Renal pelvis (tissue), 4 donors: ENCODE data around the gene MTMR2. TPM values are rescaled to one million over a fixed set of nuclear protein-coding genes. Genes with fewer than 3 reads are reported as not detected.
A peak's percentile ranks its signal among the peaks of the same experiment; 100 is the strongest.

Source experiments
- DNase-seq: peaks from one replicate; pipeline ENCODE4 v3.0.0-alpha.2; 2013
- polyA plus RNA-seq, 3 donors: library from polyadenylated mRNA; unstranded; fragments of 120-200 nt; gene quantifications; one replicate each; pipeline ENCODE4 v1.2.1, GENCODE V29; 2013; ENCODE audit not compliant: insufficient read length in 3 of 3

Gene MTMR2
- polyA plus RNA-seq, 3 donors: 51.1 to 58.7 (median 51.2) TPM

GRCh38 chr11:95922099-95922498, 1.8 kb downstream of the MTMR2 start:
- no peak for DNase-seq

DNA sequence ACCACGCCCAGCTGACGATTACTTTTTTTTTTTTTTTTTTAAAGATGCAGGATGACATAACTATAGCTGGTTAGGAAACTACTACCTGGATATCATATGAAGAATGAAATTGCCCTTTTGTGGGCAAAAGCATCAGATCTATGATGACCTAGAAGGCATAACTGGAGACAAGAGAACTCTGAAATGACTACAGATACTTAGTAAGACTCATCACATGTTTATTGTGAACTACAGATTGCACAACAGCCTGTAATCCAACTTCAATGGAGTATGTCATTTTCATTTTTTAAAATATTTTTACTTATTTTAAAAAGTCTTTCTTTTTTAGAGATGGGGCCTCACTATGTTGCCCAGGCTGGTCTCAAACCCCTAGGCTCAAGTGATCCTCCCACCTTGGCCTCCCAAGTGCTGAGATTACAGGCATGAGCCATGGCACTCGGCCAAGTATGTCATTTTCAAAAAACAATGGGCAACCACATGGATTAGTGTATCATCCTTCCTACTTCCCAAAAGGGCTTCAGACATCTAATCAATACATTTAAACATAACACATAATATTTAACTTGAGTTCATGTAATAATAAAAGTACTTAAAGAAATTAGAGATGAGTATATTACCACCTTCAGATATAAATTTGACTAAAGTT, 3.3 kb downstream of the MTMR2 start:
- no peak for DNase-seq

DNA sequence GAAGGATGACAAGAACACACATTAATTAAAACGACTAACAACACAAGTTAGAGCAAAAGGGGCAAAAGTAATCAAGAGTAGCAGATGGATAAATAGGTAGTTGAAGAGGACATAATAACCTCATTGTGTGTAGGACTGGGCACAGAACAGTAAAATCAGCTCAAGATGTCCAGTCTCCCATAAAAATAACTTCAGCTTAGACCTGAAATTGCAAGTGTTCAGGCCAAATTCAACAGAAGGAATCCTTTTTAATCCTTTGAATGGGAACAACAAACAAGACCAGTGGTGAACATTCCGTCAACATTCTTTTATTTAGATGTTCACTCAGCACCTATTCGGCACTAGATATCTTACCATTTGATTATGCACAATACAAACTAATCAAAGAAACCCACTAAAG, 4.4 kb downstream of the MTMR2 start:
- no peak for DNase-seq

DNA sequence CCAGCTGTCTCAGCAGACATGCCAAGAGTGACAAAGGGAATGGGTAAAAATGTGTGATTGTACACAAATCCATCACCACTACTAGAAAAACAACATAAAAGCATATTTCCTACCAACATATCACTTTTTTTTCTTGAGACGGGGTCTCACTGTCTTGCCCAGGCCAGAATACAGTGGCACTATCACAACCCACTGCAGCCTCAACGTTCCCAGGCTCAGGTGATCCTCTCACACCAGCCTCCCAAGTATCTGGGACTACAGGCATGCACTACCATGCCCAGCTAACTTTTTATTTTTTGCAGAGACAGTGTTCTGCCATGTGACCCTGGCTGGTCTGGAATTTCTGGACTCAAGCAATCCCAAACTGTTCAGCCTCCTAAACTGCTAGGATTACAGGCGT, 5.2 kb downstream of the MTMR2 start:
- no peak for DNase-seq

DNA sequence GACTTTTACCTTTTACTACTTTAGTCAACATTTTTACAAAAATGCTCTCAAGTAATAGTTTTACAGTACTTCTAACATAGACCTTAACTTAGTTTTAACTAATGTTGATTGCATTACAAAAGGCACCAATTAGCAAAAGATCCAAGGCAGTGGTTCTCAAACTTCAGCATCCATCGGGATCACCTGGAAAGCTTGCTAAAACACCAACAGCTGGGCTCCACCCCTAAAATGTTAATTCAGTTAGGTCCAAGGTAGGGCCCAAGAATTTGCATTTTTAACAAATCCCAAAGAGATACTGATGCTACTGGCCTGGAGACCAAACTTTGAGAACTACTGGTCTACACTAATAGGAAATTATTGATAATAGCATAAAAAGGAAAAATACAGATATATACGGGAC, 5.9 kb downstream of the MTMR2 start:
- DNase-seq: no peak

DNA sequence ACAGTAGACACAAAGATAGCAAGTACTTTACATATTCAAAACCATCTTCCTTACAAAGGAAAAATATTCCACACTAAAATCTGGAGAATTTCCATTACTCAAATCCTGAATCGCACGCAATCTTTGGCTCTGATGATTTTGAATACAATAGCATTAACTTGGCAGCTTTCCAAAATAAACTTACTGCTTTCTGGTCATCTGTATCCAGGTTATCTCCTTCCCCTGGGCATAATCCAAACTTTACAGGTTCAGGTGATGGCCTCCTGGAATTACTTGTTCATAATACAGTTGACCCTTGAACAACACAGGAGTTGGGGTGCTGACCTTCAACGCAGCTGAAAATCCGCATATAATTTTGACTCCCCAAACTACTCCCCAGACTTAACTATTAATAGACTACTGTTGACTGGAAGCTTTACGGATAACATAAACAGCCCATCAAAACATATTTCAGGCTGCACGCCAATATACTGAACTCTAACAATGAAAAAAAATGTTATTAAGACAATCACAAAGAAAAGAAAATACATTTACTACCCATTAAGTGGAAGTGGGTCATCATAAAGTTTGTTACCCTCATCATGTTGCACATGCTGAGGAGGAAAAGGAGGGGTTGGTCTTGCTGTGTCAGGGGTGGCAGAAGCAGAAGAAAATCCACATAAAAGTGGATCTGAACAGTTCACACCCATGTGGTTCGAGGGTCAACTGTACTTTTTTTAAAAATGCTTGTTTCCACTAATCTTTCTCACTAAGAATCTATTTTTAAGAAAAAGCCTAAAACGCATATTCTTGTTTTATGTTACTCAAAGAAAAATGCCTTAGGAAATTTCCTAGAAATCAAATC, 6.5 kb downstream of the MTMR2 start:
- no peak for DNase-seq

DNA sequence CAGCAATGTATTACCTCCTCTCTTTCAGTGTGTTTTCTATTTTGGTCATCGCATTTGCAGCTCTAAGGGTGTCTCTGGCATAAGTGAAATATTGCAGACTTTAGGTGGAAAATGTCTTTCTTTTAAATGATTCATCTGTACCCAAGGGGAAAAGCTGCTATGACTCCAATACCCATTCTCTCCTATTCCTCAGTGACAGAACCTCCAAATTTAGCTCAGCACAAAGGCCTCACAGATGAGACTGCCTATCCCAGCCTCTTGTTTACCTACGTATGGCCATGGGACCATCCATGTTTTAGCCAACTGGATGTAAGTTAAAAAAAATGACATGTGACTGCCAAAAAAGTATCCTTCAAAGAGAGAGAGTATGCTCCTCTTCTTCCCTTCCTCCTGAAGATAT, 7.9 kb downstream of the MTMR2 start:
- no peak for DNase-seq

DNA sequence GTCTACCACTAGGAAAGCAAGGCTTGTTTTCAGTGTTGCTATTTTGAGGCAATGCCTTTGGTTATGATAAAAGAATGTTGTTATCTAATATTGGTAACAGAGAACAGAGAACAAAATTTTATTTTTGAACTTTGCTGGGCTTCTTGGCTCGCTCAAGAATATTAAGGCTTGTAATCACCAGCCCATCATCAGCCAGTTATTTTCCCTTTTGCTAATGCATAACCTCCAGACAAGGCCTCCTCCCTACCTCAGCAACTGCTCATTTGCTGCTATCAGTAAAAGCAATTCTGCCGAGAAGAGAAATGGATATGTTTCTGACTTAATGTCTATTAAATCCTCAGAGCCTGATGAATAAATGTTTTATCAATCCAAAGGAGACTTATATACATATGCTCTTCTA, 8.9 kb downstream of the MTMR2 start:
- DNase-seq: no peak

DNA sequence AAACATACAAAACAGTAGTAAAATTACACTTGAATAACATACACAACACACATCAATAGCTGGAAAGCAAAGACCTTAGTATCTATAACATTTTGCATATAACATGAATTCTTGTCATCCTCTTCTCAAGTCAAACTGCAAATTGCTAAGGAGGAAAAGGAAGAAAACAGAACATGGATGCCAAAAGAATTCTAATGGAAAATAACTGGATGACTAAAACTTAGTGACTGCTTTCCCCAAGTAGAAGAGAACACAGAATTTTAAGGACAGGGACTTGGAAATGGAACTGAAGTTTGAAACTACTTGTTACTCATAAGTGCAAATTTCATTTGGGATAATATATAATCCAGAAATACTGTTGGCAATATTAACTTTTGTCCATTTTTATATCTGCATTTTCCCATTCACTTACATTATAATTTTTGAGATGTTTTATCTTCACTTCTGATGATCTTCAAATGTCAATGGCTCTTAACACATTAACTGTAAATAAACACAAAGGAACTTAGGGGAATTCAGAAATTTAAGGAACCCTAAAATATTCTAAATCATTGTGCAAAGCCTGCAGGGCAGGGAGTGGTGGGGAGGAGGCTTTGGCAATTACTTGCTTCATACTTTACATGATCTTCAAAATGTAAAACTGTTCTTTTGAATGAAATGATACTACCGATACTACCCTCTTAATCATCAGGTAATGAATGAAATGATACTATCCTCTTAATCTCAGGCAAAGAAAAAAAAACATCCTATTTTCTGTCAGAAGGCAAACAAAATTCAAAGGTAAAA, 9.9 kb downstream of the MTMR2 start:
- DNase-seq: no peak

DNA sequence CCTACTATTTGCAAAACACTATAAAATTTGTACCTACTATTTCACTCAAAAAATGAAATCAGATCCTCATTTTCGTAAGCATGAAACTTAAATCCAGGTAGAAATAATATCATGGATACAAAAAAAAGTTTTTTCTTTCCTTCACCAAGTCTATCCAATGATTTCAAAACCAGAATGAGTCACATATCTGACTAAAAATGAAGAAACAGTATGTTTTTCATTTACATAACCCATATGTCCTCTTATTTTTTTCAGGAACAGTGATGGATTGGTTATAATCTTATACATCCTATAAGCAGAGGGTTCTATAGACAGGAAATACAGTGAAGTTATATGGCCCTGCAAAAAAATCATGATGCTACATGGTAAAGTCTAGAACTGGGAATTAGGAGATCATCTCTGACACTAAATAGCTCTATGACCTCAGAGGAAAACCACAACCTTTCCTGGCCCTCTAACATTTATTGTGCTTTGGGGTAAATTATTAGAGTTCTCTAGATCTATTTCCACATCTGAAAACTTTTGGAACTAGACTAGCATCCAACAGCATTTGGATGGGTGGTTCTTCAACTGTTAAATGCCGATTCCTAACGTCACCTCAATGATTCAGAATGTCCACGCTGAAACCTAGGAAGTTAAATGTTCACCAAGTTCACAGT, 10.9 kb downstream of the MTMR2 start:
- DNase-seq: no peak

GRCh38 chr11:95911369-95911759, 12.5 kb downstream of the MTMR2 start:
- no peak for DNase-seq

- no peak for DNase-seq
Measured at GRCh38 chr11:95910638-95911368, 13.1 kb downstream of the MTMR2 start.

DNA sequence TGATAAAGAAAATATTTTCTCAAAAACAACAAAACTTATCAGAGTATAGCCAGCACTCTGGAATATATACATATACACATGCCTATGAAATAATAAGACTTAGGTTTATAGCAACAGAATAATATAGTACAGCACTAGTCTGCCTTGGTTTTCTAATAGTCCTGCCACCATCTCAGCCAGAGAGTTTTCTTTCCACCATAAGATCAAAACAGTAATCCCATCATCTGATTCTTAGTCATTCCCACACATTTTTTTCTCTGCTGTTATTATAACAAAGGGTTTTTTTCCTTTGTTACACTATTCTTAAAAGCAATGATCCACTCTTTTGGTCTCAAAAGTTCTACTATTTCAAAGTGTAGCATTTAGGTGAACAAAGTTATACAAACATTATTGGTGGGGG, 15.1 kb downstream of the MTMR2 start:
- DNase-seq: no peak

GRCh38 chr11:95907476-95907875, 16.4 kb downstream of the MTMR2 start:
- no peak for DNase-seq

GRCh38 chr11:95904009-95904650, 19.8 kb downstream of the MTMR2 start:
- no peak for DNase-seq

- DNase-seq: no peak
Measured at GRCh38 chr11:95898782-95899181, 25.1 kb downstream of the MTMR2 start.

DNA sequence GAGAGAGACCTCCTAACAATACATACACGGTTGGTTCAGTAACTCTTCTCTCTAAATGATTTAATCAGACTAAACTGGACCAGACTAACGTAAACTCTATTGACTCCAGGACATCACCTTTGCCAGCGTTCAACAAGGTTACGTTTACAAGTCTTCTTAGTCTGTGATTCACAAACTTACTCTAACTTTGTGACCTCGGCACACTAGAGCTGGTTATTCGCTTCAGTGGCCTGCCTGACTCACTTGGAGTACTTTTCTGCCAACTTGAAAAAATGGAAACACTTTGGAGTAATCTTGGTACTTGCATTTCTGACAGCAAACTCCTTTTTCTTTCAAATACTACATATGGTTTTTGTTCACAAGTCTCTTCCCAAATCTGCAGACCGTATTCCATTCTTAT, 26.2 kb downstream of the MTMR2 start:
- no peak for DNase-seq

DNA sequence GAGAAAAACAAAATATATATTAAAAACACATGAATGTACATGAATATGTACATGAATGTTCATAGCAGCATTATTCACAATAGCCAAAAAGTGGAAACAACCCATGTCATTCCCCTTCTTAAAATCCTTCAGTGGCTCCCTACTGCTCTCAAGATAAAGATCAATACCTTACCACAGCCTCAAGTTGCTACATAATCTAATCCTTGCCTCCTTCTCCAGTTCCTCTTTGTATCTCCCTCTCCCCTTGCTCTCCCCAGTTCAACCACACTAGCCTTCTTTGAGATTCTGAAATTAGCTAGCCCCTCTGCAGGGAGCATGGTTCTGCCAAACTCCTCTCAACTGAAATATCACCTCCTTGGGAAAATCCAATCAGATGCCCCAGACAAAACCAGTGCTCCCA, 28.1 kb downstream of the MTMR2 start:
- DNase-seq: no peak

GRCh38 chr11:95892892-95893570, 30.9 kb downstream of the MTMR2 start:
- DNase-seq: peak; percentile 15

DNA sequence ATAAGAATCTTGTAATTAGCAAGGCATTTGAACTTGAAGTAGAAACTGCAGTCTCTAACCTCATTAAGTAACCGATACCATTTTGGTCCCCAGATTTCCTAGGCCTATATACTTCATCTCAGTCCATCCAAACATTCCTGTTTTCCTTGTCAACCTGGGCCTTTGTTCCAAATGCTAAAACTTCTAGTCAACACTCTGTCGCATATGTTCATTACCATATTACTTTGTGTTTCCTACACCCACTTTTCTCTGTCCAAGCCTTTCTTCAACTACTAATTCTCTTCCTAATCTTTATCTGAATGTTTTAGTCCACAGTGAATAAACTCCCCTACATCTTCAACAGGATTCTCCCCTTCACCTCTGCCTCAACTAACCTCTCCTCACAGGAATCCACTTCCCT, 31.4 kb downstream of the MTMR2 start:
- DNase-seq: no peak
